ENCODE measurements around the gene HOXC6. TPM values are rescaled to one million over a fixed set of nuclear protein-coding genes. Genes with fewer than 3 reads are reported as not detected.
A peak's percentile ranks its signal among the peaks of the same experiment; 100 is the strongest.

Gene HOXC6
- total and polyA plus RNA-seq, 2 of the 8 experiments (the other 6 are each of a cell fraction or from before 2014, with no cell fraction given): not detected

- no peak overlapping the region for H4K8ac ChIP-seq (ENCODE audit: extremely low read depth, insufficient read depth, low read length)
- H3K14ac ChIP-seq (ENCODE audit: insufficient read length): no peak overlapping the region
- no peak overlapping the region for H3K56ac ChIP-seq (replicated peaks; ENCODE audit: insufficient read length, low read depth, low read length)
- H2BK15ac ChIP-seq (ENCODE audit: low read length): no peak overlapping the region
- DNase-seq (ENCODE audit: low read depth in 1 of 2, low spot score in 2 of 2): no peak
- no peaks in the 10 kb centered on the region for H3K79me1 ChIP-seq (ENCODE audit: low read depth, low read length)
- no peak overlapping the region for H3K4me3 ChIP-seq (ENCODE audit: extremely low read depth in 1 of 4, insufficient read depth in 2 of 4, low read depth in 3 of 4, low read length in 4 of 4)
- TF ChIP-seq KDM4A (IDR thresholded peaks at IDR 0.05; ENCODE audit: low read depth, low read length, severe bottlenecking) (no peak), RXRA (IDR thresholded peaks at IDR 0.05; ENCODE audit: insufficient read depth, low read depth, low read length) (no peak), PHF8 (conservative IDR thresholded peaks at IDR 0.05; ENCODE audit: low read depth, low read length) (no peak)
- no peak overlapping the region for H2BK20ac ChIP-seq (ENCODE audit: low read length)
- no peak overlapping the region for H2BK120ac ChIP-seq (replicated peaks; ENCODE audit: low read depth, low read length)
- ChIA-PET CTCF (ENCODE audit: partially characterized antibody) (interaction anchor here (0.6 to 1.5 kb wide), 8 partner anchors 40 to 725 kb away, joined by 3 to 5 read pairs (median 4); no protein-coding TSS in a partner anchor), POLR2A (ENCODE audit: partially characterized antibody) (no interaction called here)
- H4K20me1 ChIP-seq (replicated peaks in 1 of 2; ENCODE audit: control insufficient read depth in 1 of 2, insufficient read depth in 2 of 2, low read length in 2 of 2): peaks cover 9% of the 10 kb centered on the region in 2 experiments
- no peak overlapping the region for H2BK5ac ChIP-seq (ENCODE audit: low read depth, low read length)
- H3K9me3 ChIP-seq (ENCODE audit: insufficient read depth in 2 of 2, low read depth in 1 of 2, low read length in 1 of 2): no peaks in the 10 kb centered on the region
- no peaks in the 10 kb centered on the region; a peak in 1 of 8 replicates for H3K36me3 ChIP-seq (ENCODE audit: control insufficient read depth in 2 of 4, insufficient read depth in 4 of 4, low read length in 3 of 4)
- H2BK12ac ChIP-seq (ENCODE audit: low read depth, low read length): no peak overlapping the region
- H3K23me2 ChIP-seq (ENCODE audit: low read depth, low read length): peaks cover 3% of the 10 kb centered on the region
- H3K9ac ChIP-seq (replicated peaks in 1 of 4; ENCODE audit: extremely low read depth in 1 of 4, low read depth in 3 of 4, low read length in 3 of 4): no peak overlapping the region
- H3K27ac ChIP-seq (ENCODE audit: low read depth, low read length): no peak overlapping the region
- no peaks in the 10 kb centered on the region for H3K79me2 ChIP-seq (ENCODE audit: control insufficient read depth in 1 of 2, insufficient read depth in 2 of 2, low read length in 2 of 2)
- no peak overlapping the region for H3K18ac ChIP-seq (ENCODE audit: extremely low read depth, low read length)
- WGBS, 2 experiments (ENCODE audit: extremely low coverage in 1 of 2, insufficient coverage in 1 of 2, insufficient read length in 1 of 2, insufficient replicate concordance in 2 of 2, low coverage in 1 of 2, low lambda C conversion rate in 2 of 2, missing lambda C conversion rate in 1 of 2): 3% methylated on average over 2 of the region's 2 CpGs; no CpG with 5 or more reads in 1 of the 2 experiments
- H4K91ac ChIP-seq (replicated peaks; ENCODE audit: insufficient read length, low read length): no peak overlapping the region
- no peak overlapping the region for H3K4ac ChIP-seq (replicated peaks; ENCODE audit: insufficient read length, low read depth, low read length)
- H4K5ac ChIP-seq (ENCODE audit: insufficient read length, low read depth, low read length): no peak overlapping the region
- FAIRE-seq: no peak
- H2AFZ ChIP-seq (ENCODE audit: low read length): no peak overlapping the region
- H3K23ac ChIP-seq (ENCODE audit: insufficient read length): no peak overlapping the region
- H3K27me3 ChIP-seq (replicated peaks in 1 of 4; ENCODE audit: control insufficient read depth in 3 of 4, extremely low read depth in 1 of 4, insufficient read depth in 3 of 4, low read length in 3 of 4): peaks cover 96 to 100% (median 99%) of the 10 kb centered on the region in 4 experiments
- H2AK5ac ChIP-seq (ENCODE audit: low read depth, low read length): no peak overlapping the region
- H3K4me1 ChIP-seq (replicated peaks in 1 of 4; ENCODE audit: control insufficient read depth in 3 of 4, insufficient read depth in 4 of 4, low read length in 3 of 4): peaks cover 4 to 25% (median 10%) of the 10 kb centered on the region in 4 experiments; a peak in 6 of 7 replicates
- H3K4me2 ChIP-seq (ENCODE audit: insufficient read depth in 1 of 2, low read depth in 2 of 2, low read length in 2 of 2): peak overlapping the region in 1 of 2 experiments; percentile 50; a peak in 1 of 4 replicates
Measured at GRCh38 chr12:54055552-54055951, 27.3 kb downstream of the HOXC6 start.

Data from H1 (cell line).